ENCODE results near the gene BET1L. TPM values are rescaled to one million over a fixed set of nuclear protein-coding genes. Genes with fewer than 3 reads are reported as not detected.
"Not testable (repeated sequence)": the region's sequence is repeated elsewhere in the genome, so short reads cannot be mapped to it uniquely, and the experiment has no call there.

The BET1L gene
- total RNA-seq, 2 experiments from 2014 or later = 29.7 to 33.2 TPM

DNA sequence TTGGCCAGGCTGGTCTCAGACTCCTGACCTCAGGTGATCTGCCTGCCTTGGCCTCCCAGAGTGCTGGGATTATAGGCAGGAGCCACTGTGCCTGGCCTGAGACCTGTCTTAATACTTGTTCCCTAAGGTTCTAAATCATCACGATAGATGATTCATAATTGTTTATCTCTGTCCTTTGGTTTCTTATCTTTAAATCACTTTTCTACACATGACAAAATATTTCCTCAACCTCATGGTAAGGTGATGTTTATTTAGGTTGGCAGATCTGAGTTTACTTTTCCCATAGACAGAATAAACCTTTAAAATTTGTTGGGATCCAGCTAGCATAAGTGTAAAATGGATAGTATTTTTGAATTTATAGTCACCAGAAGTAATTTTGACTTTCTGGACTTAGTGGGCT, 33.1 kb upstream of the BET1L start:
- Mint-ChIP-seq H3K4me3 (no peak overlapping the region), H3K36me3 (ENCODE audit: low read depth) (peaks cover 41% of the 10 kb centered on the region)
- POLR2A ChIA-PET = no interaction called here

DNA sequence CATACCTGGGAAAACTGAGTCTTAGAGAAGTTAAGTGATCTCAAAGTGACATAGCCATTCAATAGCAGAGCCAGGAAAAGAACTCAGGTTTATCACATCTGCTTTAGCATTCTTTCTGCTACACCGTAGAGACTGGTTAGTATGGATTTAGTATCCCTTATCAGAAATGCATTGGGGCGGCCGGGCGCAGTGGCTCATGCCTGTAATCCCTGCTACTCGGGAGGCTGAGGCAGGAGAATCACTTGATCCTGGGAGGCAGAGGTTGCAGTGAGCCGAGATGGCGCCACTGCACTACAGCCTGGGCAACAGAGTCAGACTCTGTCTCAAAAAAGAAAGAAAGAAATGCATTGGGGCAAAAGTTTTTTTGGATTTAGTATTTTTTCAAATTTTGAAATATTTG, 31.1 kb upstream of the BET1L start:
- H3K4me1 Mint-ChIP-seq = peaks cover 50% of the 10 kb centered on the region

More for the DNA sequence above, 33.1 kb upstream of the BET1L start:
- no peak overlapping the region for H3K27ac Mint-ChIP-seq
- DNase-seq = no peak
- no peaks in the 10 kb centered on the region for H3K27me3 Mint-ChIP-seq
- no peaks in the 10 kb centered on the region for H3K9me3 Mint-ChIP-seq
- CTCF ChIA-PET = interaction anchor here (3.0 kb wide), 1 partner anchor 11 kb away, joined by 13 read pairs; no protein-coding TSS in a partner anchor
- H3K4me1 Mint-ChIP-seq = peaks cover 57% of the 10 kb centered on the region

DNA sequence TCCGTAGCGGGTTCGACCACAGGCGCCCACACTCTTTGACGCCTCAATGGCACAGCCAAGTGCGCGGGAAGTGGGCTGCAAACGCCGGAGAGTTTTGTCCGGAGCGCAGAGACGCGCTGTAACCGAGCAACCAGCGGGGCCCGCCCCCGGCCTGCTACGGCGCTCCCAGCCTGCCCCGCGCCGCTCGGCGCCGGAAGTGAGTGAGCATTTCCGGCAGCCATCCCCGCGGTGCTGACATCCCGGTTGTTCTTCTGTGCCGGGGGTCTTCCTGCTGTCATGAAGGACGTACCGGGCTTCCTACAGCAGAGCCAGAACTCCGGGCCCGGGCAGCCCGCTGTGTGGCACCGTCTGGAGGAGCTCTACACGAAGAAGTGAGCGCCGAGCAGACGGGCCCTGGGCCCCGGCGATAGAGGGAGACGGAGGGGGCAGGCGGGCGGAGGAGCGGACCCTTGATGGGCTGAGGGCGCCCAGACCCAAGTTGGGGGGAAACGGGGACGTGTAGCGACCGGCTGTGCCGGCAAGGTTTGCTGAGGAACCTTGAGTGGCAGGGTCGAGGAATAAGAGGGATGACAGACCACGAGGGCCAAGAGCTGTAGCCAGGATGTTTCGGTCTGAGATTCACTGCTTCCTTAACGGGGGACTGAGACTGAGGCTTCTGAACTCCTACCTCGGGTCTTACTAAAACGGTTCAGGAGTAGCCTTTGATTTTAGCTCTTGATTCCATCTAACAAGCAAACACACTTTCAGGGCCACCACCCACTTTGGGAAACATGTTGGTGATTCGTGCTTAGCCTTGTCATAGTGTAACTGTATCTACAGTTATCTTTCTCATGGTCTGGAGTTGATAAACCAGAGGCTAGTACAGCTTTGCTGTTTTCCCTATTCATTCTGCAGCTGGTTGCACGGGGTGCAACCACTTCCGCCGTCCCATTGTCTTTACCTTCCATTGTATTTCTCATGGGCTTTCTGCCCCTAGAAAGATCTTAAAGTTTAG, 29.9 kb upstream of the BET1L start, which contains the start of gene PSMD13:
PSMD13 (plus strand) TSS at position 203 of the 994 bp plus-strand sequence; CDS start at position 277, 74 bp downstream.
- DNase-seq = peak; percentile 90
- Mint-ChIP-seq H3K27me3 (no peaks in the 10 kb centered on the region), H3K36me3 (ENCODE audit: low read depth) (peaks cover 22% of the 10 kb centered on the region), H3K9me3 (no peaks in the 10 kb centered on the region), H3K4me3 (peak within 1 kb of the TSS; percentile 97), H3K27ac (peak within 1 kb of the TSS; percentile 99), H3K4me1 (peaks cover 47% of the 10 kb centered on the region)
- ChIA-PET CTCF (interaction anchor here (0.5 to 2.2 kb wide), 7 partner anchors 11 to 482 kb away, joined by 3 to 14 read pairs (median 4); partner anchors contain the start of genes BET1L, PHRF1 and RIC8A), POLR2A (no interaction called here)

More for the DNA sequence above, 31.1 kb upstream of the BET1L start:
- H3K9me3 Mint-ChIP-seq, H3K27me3 Mint-ChIP-seq, POLR2A ChIA-PET, H3K27ac Mint-ChIP-seq, DNase-seq: not testable (repeated sequence)
- H3K36me3 Mint-ChIP-seq (ENCODE audit: low read depth) = peaks cover 31% of the 10 kb centered on the region
- peak overlapping the region; percentile 97 for H3K4me3 Mint-ChIP-seq
- CTCF ChIA-PET = interaction anchor here (0.6 to 2.2 kb wide), 5 partner anchors 13 to 338 kb away, joined by 3 to 14 read pairs (median 4); partner anchors contain the start of genes BET1L, PHRF1 and RIC8A

DNA sequence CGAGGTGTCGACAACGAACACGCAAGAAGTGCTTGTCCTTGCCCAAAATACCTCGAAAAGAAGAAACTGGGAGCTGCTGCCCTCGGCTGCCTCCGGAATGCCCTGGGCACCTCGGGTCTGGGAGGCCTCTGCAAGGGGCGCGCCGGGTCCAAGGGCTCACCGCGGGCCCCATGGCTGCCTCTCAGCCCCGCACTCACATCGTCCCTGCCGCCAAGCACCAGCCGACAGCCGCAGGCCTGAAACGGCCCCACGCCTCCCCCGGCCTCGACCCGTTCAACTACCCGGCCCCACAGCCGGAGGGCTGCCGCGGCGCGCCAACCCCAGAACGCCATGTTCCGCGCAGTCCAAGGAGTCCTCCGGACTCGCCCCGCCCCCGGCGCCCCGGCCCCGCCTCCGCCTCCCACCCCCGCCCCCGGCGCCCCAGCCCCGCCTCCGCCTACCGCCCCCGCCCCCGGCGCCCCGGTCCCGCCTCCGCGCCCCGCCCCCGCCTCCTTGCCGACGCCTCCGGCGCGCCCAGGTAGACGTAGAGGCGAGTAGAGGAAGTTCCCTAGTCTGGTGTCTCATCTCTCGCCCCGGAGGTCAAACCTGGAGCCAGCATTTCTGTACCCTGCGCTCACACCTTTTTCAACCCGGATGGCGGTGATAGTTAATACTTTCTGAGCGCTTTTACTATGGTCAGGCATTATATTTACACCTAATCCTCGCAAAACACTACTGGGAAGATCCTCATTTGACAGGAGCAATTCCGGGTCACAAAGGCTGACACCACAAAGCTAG, 29.0 kb upstream of the BET1L start, which contains the start of gene SIRT3:
SIRT3 (minus strand) TSS at position 346 of the 777 bp plus-strand sequence; CDS start at position 332, 14 bp downstream.
- peak; percentile 84 for DNase-seq
- Mint-ChIP-seq H3K4me1 (peaks cover 38% of the 10 kb centered on the region), H3K27ac (peak within 1 kb of the TSS; percentile 99), H3K4me3 (peak within 1 kb of the TSS; percentile 97), H3K27me3 (no peaks in the 10 kb centered on the region), H3K36me3 (ENCODE audit: low read depth) (peaks cover 14% of the 10 kb centered on the region), H3K9me3 (no peaks in the 10 kb centered on the region)
- ChIA-PET POLR2A (no interaction called here), CTCF (no interaction called here)

DNA sequence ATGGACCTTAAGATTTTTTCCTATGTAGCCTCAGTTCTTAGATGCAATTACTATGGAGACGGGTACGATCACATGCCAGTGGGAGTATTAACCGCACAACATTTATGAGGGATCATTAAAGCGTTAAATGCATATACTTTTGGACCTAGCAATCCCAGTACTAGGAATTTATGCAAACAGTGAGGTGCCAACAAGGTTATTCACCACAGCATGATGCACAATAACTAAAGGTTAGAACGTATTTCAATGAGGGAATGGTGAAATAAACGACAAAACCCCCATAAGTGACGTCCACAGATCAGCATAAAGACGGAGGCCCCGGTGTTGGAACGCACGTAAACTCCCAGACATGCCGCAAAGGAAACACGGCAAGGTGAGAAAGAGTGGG, 28.4 kb upstream of the BET1L start:
- H3K27ac Mint-ChIP-seq = peak overlapping the region; percentile 79
- ChIA-PET POLR2A (no interaction called here), CTCF (interaction anchor here (2.5 kb wide), 1 partner anchor 15 kb away, joined by 10 read pairs; no protein-coding TSS in a partner anchor)
- peak; percentile 55 for DNase-seq
- H3K9me3 Mint-ChIP-seq = no peaks in the 10 kb centered on the region
- peak overlapping the region; percentile 97 for H3K4me3 Mint-ChIP-seq
- peaks cover 12% of the 10 kb centered on the region for H3K36me3 Mint-ChIP-seq (ENCODE audit: low read depth)
- no peaks in the 10 kb centered on the region for H3K27me3 Mint-ChIP-seq
- peaks cover 37% of the 10 kb centered on the region for H3K4me1 Mint-ChIP-seq

DNA sequence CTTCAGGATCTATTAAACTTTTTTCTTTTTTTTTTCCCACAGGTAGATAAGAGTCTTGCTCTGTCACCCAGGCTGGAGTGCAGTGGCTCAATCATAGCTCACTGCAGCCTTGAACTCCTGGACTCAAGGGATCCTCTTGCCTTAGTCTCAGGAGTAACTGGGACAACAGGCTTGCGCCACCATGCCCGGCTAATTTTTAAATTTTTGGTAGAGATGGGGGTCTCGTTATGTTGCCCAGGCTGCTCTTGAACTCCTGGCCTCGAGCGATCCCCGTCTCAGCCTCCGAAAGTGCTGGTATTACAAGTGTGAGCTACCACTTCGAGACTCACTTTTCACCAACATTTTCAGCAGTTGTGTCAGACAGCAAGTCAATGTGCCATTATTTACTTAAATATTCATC, 28.0 kb upstream of the BET1L start:
- Mint-ChIP-seq H3K36me3 (ENCODE audit: low read depth) (peaks cover 9% of the 10 kb centered on the region), H3K4me3 (peak overlapping the region; percentile 97), H3K4me1 (peaks cover 34% of the 10 kb centered on the region), H3K9me3 (no peaks in the 10 kb centered on the region), H3K27ac (no peak overlapping the region), H3K27me3 (no peaks in the 10 kb centered on the region)
- ChIA-PET CTCF (interaction anchor here (1.1 to 2.5 kb wide), 4 partner anchors 16 to 213 kb away, joined by 3 to 10 read pairs (median 3); no protein-coding TSS in a partner anchor), POLR2A (no interaction called here)
- no peak for DNase-seq

DNA sequence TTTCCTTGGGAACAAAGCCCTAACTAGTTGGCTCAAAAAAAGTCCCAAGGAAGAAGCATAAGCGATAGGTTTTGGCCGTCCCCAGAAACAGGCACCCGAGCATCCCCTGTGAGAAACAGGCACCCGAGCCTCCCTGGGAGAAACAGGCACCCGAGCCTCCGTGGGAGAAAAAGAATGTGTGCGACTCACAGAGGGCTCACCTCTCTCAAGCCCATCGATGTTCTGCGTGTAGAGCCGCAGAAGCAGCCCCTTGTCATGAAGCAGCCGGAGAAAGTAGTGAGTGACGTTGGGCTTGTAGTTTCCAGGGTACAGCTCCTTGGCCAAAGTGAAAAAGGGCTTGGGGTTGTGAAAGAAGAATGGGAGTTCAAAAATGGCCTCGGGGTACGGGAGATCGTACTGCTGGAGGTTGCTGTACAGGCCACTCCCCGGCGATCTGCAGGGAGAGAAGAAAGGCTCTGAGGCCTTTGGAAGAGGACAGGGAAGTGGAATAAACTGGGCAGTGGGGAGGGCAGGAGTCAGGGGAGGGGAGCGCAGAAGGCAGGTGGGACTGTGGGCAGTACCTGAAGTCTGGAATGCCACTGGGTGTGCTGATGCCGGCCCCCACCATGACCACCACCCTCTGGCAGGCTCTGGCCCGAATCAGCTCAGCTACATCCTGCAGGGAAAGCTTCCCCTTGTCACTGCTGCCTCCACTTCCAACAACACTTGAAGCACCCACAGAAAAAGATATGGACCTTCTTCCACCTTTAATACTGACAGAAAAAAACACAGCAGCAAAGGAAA, 25.8 kb upstream of the BET1L start:
- POLR2A ChIA-PET = no interaction called here
- no peak for DNase-seq
- no peak overlapping the region for H3K27ac Mint-ChIP-seq
- H3K4me3 Mint-ChIP-seq = no peak overlapping the region
- no peaks in the 10 kb centered on the region for H3K9me3 Mint-ChIP-seq
- H3K36me3 Mint-ChIP-seq (ENCODE audit: low read depth) = no peaks in the 10 kb centered on the region
- CTCF ChIA-PET = interaction anchor here (2.5 kb wide), 1 partner anchor 18 kb away, joined by 10 read pairs; no protein-coding TSS in a partner anchor
- H3K27me3 Mint-ChIP-seq = no peaks in the 10 kb centered on the region
- H3K4me1 Mint-ChIP-seq = peaks cover 16% of the 10 kb centered on the region

DNA sequence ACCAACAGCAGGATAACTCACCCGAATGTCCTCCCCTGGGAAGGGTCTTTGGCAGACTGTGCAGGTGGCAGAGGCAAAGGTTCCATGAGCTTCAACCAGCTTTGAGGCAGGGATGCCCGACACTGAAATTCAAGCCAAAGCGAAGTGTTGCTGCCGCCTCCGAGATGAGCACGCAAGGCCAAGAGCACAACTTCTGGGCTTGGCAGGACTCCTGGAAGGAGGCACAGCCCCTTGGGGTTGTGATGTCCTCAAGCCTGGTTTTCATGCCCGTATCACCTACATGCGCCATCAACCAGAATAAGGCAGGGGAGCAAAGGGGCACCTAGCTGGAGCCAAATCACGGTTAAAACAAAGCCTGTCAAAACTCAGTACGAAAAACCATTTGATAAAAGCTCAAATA, 23.2 kb upstream of the BET1L start:
- Mint-ChIP-seq H3K36me3 (ENCODE audit: low read depth) (no peaks in the 10 kb centered on the region), H3K27ac (no peak overlapping the region), H3K9me3 (no peaks in the 10 kb centered on the region), H3K4me1 (peaks cover 11% of the 10 kb centered on the region), H3K4me3 (no peak overlapping the region), H3K27me3 (no peaks in the 10 kb centered on the region)
- no peak for DNase-seq
- ChIA-PET CTCF (interaction anchor here (0.5 to 2.4 kb wide), 7 partner anchors 11 to 289 kb away, joined by 3 to 7 read pairs (median 3); partner anchors contain the start of genes BET1L and RIC8A), POLR2A (no interaction called here)

DNA sequence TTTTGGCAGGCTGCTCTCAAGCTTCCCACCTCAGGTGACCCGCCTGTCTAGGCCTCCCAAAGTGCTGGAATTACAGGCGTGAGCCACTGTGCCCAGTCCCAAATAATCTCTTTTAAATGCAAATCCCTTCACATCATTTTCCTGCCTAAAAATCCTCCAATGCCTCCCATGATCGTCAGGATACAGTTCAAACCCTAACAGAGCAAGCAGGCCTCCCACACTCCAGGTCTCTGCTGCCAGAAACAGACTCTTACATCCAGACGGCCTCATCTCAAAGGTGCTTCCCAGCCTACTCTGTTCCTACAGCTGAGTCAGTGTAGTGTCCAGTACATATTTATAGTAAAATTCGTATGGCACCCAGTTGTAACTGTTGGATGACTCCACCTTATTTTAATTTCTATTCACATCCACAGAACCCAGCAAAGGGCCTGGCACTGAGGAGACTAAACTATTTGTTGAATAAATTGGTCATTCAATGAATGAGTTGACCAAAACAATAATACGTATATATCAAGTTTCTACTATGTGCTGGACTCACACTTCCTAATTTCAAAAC, 20.7 kb upstream of the BET1L start:
- H3K4me3 Mint-ChIP-seq = no peak overlapping the region
- H3K27me3 Mint-ChIP-seq = no peaks in the 10 kb centered on the region
- ChIA-PET CTCF (interaction anchor here (0.5 to 2.9 kb wide), 2 partner anchors 12 to 49 kb away, joined by 3 to 13 read pairs; no protein-coding TSS in a partner anchor), POLR2A (no interaction called here)
- DNase-seq = no peak
- peaks cover 6% of the 10 kb centered on the region for H3K4me1 Mint-ChIP-seq
- H3K36me3 Mint-ChIP-seq (ENCODE audit: low read depth) = no peaks in the 10 kb centered on the region
- no peak overlapping the region for H3K27ac Mint-ChIP-seq
- H3K9me3 Mint-ChIP-seq = no peaks in the 10 kb centered on the region

DNA sequence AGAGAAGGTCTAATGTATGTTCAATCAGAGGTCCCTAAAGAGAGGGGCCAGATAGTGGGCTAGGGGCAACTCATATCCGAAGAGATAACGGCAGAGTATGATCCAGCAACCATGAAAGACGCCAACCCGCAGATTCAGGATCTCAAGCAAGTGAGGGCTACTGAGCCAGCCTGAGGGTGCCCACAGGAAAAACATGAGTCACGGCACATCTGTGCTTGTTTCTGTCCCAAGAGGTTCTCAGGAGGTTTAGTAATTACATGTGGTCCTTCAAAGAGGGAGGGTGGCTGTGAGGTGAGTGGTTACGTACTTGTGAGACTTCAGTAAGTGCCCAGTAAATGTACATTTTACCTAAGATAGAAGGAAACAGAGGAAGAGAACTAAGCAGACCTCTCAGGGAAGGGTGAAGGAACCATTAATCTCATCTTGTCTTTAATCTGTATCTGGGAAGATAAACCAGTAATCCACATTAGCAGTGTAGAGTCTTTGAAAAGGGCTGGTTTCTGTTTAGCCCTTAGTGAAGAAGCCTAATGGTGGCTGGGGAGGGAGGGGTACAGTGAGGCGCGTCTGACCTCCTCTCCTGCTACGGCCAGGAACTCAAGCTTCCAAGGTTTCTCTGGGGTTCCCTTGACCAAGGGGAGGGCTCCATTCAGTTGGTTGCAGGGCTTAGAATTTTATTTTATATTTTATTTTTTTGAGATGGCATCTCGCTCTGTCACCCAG, 18.7 kb upstream of the BET1L start:
- Mint-ChIP-seq H3K27me3 (no peaks in the 10 kb centered on the region), H3K9me3 (no peaks in the 10 kb centered on the region), H3K4me1 (peaks cover 5% of the 10 kb centered on the region), H3K36me3 (ENCODE audit: low read depth) (no peaks in the 10 kb centered on the region), H3K27ac (no peak overlapping the region), H3K4me3 (no peak overlapping the region)
- ChIA-PET POLR2A (no interaction called here), CTCF (interaction anchor here (0.8 to 2.9 kb wide), 2 partner anchors 10 to 19 kb away, joined by 3 to 13 read pairs; partner anchors contain the start of genes BET1L and RIC8A)
- DNase-seq = no peak

DNA sequence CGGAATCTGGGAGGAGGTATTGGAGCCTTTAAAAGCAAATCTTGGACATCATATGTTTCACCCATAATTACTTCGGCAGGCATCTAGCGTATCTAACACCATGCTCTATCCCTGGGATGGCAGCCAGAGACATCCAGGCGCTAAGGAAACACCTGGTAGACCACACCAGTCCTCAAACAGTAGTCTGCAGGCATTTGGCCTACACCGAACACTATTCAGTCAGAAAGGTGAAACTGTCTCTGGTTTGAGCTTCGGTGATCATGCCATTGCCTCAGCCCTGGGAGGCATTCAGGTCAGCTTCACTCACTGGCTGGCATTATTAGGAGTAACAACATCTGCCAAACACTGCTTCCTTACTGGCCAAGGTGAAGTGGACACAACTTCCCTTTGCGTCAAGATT, 17.2 kb upstream of the BET1L start:
- peaks cover 5% of the 10 kb centered on the region for H3K4me1 Mint-ChIP-seq
- ChIA-PET CTCF (interaction anchor here (1.0 kb wide), 1 partner anchor 8 kb away, joined by 3 read pairs; no protein-coding TSS in a partner anchor), POLR2A (no interaction called here)
- H3K9me3 Mint-ChIP-seq = no peaks in the 10 kb centered on the region
- H3K36me3 Mint-ChIP-seq (ENCODE audit: low read depth) = no peaks in the 10 kb centered on the region
- H3K27me3 Mint-ChIP-seq = no peaks in the 10 kb centered on the region
- no peak overlapping the region for H3K4me3 Mint-ChIP-seq
- H3K27ac Mint-ChIP-seq = no peak overlapping the region
- no peak for DNase-seq

Measured in activated CD4-positive, alpha-beta T cell treated with anti-CD3 and anti-CD28 coated beads, Interleukin-2, amount 10 ng/mL, durations not matched to agents 7 days and 5 days (primary cell).